ENCODE results near the gene SEMG1.

- TF ChIP-seq CTCF (conservative IDR thresholded peaks at IDR 0.05 in 1 of 2, IDR thresholded peaks at IDR 0.05 in 1 of 2; ENCODE audit: extremely low read depth in 1 of 2, insufficient read depth in 1 of 2, low read depth in 1 of 2, low read length in 2 of 2) (no peak), EZH2 (IDR thresholded peaks at IDR 0.05; ENCODE audit: borderline replicate concordance, low read length) (no peak)
These were observed 11.3 kb downstream of the SEMG1 start for GRCh38 chr20:45218124-45218523.
